Stimulated activated CD8-positive, alpha-beta memory T cell treated with anti-CD3 and anti-CD28 coated beads, Interleukin-15, amount 100 ng/mL, for 1 hour (primary cell): ENCODE measurements around the gene ARL4D.

Experiments used
- DNase-seq: peaks from one replicate; pipeline ENCODE4 v3.0.0-alpha.2; 2020; ENCODE audit warnings: low read depth

Gene ARL4D

GRCh38 chr17:43427362-43428043 lies 28.7 kb downstream of the ARL4D start:
- DNase-seq = no peak

GRCh38 chr17:43428524-43428923 lies 29.7 kb downstream of the ARL4D start:
- no peak for DNase-seq

GRCh38 chr17:43430936-43431713 lies 32.3 kb downstream of the ARL4D start:
- no peak for DNase-seq

GRCh38 chr17:43431714-43432523 lies 33.1 kb downstream of the ARL4D start:
- DNase-seq = no peak

- DNase-seq = no peak
These were observed 36.1 kb downstream of the ARL4D start for GRCh38 chr17:43434902-43435319.

- DNase-seq = no peak
These were observed 39.0 kb downstream of the ARL4D start for GRCh38 chr17:43437756-43438155.

- no peak for DNase-seq
These were observed 39.8 kb downstream of the ARL4D start for GRCh38 chr17:43438626-43439025.

GRCh38 chr17:43439041-43439440 lies 40.2 kb downstream of the ARL4D start:
- no peak for DNase-seq

- no peak for DNase-seq
These were observed 43.9 kb downstream of the ARL4D start for GRCh38 chr17:43442711-43443110.

GRCh38 chr17:43443381-43443780 lies 44.6 kb downstream of the ARL4D start:
- no peak for DNase-seq

- DNase-seq = no peak
These were observed 45.6 kb downstream of the ARL4D start for GRCh38 chr17:43444223-43445008.

- no peak for DNase-seq
These were observed 46.3 kb downstream of the ARL4D start for GRCh38 chr17:43445009-43445589.

- no peak for DNase-seq
These were observed 48.0 kb downstream of the ARL4D start for GRCh38 chr17:43446773-43447172.

GRCh38 chr17:43448720-43449469 lies 50.1 kb downstream of the ARL4D start:
- DNase-seq = no peak

GRCh38 chr17:43449470-43450248 lies 50.9 kb downstream of the ARL4D start:
- no peak for DNase-seq
